Left cardiac atrium (tissue), 4 donors: ENCODE measurements around the gene DSTN. TPM values are rescaled to one million over a fixed set of nuclear protein-coding genes. Genes with fewer than 3 reads are reported as not detected.

Experiments used
- ATAC-seq, 2 donors: fragments of 200-7000 bp; cut with Tn5 transposase; one replicate each; pipeline ENCODE4 v1.9.1; 2020; ENCODE audit warnings: mild to moderate bottlenecking in 2 of 2, moderate library complexity in 2 of 2
- DNase-seq: peaks from one replicate; pipeline ENCODE4 v3.0.0-alpha.2; 2020
- intact Hi-C, 2 donors: fragments of 100-400 bp; cut with DNase I; formaldehyde crosslinking; loops; one replicate each; pipeline versions ENCODE4 v1.14.1 to v1.15.1; 2022 to 2023
- long read RNA-seq: library from polyadenylated mRNA; unstranded; transcript quantifications from one replicate; pipeline ENCODE4 v2.0.0, GENCODE V29; 2021
- total RNA-seq, 2 donors: library from RNA; stranded (reverse); fragmentation: NEBNext Ultra II Directional; extraction: Animal tissue kit (Norgen Biotek cat#: 25700); gene quantifications; one replicate each; pipeline ENCODE4 v1.2.1, GENCODE V29; 2021
- donor health status: DM: no; HTN: yes; CAD: no.
- donor health status: DM: no; HTN: yes; CAD: no; lungs with severe emphysema.
- donor health status: DM: yes; HTN: yes; CAD: no.
- donor health status: Dilated cardiomyopathy.

The DSTN gene
- 100 to 1,000 TPM; 547 to 572 TPM for total RNA-seq
- long read RNA-seq, transcript DSTN-203 (5 exons, 1,853 nt): minor isoform, 6 of 818 reads
- long read RNA-seq, transcript DSTN-201 (4 exons, 3,617 nt): major isoform, 792 of 818 reads
- long read RNA-seq, partial matches to known transcripts: 7 of 818 reads
- long read RNA-seq, other reads (novel, unspliced or antisense): 13 of 818 reads

DNA sequence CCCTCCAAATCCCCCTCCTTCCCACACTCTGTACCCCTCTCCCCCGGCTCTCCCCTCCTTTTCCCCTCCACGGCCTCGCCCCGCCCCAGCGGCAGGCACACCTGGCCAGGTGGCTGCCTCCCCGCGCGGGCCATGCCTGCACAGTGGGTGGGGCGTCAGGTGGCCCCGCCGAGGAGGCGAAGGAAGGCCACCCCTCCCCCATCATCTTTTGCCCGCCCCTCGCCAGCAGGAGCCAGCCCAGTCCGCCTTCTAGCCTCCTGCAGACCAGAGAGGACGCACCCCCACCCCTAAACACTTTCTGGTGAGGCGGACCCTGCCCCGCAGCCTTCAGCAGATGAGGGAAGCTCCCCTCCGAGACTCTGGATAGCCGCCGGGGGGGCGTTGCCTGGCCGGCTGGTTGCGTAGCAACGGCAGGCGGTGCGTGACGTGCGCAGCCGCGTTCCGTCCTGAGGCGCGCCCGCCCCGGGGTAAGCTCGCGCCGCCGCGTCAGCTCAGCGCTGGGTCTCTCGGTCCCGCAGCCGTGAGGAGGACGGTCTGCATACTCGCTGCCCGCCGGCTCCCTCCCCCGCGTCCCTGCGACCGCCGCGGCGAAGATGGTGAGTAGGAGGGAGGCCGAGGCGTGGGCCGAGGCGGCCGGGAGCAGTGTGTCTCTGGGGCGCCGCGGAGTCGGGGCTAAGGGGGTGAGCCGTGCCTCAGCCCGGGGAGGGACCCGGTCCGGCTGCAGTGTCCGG lies at the start of gene DSTN:
DSTN (plus strand) TSS at position 460 of the 731 bp plus-strand sequence; CDS start at position 594, 134 bp downstream.
- ATAC-seq: peak; percentile 92 to 94
- intact Hi-C loops: no loop called here

DNA sequence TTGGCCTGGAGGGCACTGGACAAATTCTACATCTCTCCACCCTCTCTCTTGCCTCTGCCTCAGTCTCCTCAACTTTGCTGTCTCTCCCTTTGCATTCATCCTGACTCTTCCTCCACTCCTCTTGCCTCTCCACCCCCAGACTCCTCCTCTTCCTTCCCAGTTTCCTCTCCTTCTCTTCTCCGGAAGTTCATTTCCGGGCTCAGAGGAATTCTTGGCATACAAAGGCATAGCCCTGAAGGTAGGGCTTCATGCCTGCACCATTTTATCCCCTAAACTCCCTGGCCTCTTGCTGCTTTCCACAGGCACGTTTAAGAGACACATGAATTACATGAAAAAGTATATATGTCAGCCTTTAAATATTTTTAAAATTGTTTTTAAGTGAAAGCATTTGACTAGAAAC lies 49.3 kb upstream of the DSTN start:
- no peak for DNase-seq
- ATAC-seq: no peak
- intact Hi-C loops: no loop called here

More for the DNA sequence above, at the start of gene DSTN:
- DNase-seq: peak; percentile 95

DNA sequence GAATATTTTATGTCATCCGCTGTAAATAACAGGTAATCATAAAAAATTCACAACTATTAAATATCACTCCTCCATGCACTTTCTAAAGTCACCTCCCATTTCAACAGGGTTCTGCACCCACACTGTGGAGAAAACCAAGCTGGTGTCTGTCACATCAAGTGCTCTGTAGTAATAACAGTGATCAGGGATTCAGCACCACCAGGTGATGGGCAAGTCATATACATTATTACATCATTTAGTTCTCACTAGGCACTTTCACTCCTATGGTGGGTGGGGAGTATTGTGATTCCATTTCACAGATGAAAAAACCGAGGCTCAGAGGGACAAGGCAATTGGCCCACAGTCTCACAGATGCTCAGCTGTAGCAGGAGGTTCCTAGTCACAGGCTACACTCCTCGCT lies 47.3 kb upstream of the DSTN start:
- ATAC-seq: no peak
- intact Hi-C loops: no loop called here

DNA sequence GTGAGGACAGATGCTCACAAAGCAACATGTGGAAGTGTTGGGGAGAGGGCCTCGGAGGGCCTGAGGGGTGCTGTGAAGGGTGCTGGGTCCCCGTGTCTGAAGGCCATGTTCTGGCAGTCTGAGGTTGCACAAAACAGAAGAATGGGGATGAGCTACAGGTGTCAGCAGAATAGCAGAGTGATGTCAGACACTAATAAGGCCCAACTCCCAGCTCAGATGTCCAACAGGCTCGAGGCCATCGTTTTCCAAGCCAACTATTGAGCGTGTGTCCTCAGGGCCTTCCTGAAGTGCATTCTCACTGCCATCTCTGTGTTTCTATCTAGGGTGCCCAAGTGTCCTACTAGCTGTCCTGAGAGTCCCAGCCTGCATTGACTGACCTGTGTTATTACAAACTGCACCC lies 46.5 kb upstream of the DSTN start:
- ATAC-seq (no peak), DNase-seq (no peak)
- intact Hi-C loops: no loop called here

More for the DNA sequence above, 47.3 kb upstream of the DSTN start:
- DNase-seq: no peak

DNA sequence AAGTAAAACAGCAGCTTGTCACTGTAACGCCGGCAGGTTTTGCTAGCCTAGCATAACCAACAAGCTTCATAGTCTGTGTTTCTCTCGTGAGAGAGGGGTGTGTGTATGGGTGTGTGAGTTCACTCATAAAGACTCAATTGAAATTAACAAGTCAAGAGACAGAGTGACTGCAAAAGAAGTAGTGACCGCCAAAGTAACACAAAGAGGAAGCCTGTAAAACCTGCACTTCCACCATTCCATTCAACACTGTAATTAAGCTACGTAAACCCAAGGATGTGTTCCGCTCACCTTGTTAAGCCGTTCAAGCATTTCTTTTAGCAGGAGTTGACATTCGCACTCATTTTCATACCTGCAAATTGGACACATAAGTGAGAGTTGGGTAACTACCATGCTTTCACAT lies 45.3 kb upstream of the DSTN start:
- intact Hi-C loops: no loop called here

DNA sequence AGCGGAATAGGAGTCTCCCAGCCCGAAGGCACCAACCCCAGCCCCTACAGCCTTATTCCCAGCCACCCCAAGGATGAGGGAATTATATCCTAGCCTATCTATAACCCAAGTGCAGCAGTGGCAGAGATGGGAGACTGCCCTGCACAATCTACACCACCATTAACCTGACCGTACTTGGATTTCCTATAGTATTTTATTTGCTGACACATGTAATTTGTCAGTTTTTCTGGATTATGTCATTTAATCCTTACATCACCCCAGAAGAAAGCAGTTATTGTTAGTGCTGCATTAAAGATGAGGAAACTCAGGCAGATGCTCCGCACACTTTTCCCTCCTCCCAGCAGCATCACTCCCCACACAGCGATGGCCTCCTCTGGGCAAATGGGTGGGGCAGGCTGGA lies 44.7 kb upstream of the DSTN start:
- intact Hi-C loops: no loop called here
- no peak for DNase-seq
- no peak for ATAC-seq

More for the DNA sequence above, 45.3 kb upstream of the DSTN start:
- ATAC-seq (no peak), DNase-seq (no peak)

DNA sequence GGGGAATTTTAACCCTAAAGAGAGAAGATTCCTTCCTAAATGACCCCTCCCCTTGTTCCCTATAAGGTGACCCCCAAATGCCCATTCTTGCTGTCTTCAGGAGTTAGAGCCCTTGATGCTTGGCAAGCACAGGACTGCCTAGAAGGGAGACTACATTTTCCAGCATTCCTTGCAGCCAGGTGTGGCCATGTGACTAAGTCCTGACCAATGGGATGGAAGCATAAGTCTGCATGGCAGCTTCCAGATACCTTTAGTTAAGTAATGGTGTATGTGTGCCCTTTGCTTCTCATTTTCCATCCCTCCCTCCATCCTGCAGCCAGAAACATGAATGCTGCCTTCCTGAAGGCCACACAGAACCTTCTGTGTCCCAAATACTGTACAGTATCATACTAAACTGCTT lies 44.2 kb upstream of the DSTN start:
- ATAC-seq (peak in 1 of 2 donors; percentile 47), DNase-seq (no peak)
- intact Hi-C loops: no loop called here

DNA sequence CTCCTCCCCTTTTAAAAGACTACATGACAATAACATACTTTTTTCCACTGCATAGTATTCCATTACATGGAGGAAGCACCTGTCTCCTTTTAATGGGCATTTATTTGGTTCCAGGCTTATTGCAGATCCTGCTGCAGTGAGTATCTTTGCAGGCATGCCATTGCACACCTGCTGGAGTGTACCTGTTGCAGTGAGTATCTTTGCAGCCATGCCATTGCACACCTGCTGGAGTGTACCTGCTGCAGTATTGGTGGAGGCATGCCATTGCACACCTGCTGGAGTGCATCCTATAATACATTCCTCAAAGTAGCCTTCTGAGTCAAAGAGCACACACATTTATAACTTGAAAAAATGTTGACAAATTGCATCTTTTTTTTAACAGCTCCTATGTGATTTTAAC lies 40.3 kb upstream of the DSTN start:
- intact Hi-C loops: no loop called here
- ATAC-seq (no peak), DNase-seq (no peak)

DNA sequence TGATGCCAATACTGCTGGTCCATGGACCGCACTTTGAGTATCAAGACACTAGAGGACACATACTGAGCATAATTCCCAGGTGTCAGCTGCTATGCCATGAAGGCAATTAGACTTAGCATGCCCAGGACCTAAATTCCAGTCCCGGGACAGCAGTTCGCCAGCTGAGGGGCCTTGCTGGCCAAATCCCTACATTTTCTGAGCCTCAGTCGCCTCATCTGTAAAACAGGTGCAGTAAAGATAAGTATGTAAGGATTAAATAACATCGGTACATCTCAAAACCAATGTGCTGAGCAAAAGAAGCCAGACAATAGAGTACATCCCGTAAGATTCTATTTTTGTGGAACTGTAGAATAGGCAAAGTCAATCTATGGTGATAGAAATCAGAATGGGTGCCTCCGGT lies 39.7 kb upstream of the DSTN start:
- intact Hi-C loops: no loop called here
- ATAC-seq: no peak
- no peak for DNase-seq

DNA sequence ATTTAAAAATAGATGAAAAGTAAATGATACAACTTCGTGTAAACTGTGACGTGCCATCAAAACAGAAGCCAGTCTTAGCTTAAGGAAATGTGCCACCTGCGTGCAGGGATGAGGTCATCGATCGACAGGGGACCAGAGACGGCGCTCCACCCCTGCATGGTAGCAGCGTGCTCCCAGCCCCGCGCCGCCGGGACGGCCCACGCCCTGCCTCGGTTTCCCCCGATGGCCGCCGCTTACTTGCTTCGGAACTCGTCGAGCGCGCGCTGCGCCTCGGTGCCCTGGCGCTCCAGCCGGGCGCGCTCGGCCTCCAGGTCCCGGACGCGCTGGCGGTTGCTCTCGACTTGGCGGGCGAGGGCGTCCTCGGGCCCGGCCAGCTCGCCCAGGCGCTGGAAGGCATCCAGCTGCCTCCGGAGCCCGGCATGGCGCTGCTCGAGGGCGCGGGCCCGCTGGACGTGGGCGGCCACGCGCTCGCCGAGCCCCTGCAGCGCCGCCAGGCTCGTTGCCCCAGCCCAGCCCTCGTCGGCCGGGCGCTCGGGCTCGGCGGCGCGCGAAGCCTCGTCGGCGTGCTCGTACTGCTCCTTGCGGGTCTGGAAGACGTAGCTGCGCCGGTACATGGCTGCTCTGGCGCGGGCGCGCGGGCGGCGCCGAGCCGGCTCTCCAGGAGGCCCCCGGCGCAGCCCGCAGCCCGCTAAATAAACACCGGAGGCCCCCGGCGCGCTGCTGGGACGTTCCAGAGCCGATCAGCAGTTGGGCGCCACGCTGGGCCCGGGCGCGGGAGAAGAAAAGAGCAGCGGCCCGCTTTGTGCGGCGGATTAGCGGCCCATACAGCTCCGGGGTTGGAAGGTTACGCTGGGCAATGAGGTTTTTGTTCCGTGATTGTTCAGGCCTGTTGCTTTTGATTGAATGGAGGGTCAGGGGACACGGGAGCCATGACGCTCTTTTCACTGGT lies 38.9 kb upstream of the DSTN start, which contains the start of gene BFSP1:
BFSP1 (minus strand) TSS at position 664 of the 949 bp plus-strand sequence; CDS start at position 614, 50 bp downstream.
- DNase-seq (peak; percentile 56), ATAC-seq (peak; percentile 86 to 90)
- intact Hi-C loops: no loop called here

DNA sequence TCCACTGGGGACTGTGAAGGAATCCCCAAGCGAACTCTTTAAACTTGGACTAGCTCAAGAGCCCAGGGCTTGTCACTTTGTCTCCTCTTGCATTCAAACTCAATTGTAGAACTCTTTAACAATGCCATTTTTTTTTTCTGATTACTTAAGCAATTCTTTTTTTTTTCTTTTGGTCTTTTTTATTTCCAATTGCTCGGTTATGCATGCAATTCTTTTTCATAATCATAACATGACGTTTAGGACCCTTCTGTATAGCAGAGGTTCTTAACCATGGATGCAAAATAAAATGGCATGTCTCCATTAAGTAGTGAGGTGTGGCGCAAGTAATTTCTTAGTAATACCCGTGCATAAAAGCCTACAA lies 38.2 kb upstream of the DSTN start:
- intact Hi-C loops: no loop called here
- ATAC-seq: no peak

DNA sequence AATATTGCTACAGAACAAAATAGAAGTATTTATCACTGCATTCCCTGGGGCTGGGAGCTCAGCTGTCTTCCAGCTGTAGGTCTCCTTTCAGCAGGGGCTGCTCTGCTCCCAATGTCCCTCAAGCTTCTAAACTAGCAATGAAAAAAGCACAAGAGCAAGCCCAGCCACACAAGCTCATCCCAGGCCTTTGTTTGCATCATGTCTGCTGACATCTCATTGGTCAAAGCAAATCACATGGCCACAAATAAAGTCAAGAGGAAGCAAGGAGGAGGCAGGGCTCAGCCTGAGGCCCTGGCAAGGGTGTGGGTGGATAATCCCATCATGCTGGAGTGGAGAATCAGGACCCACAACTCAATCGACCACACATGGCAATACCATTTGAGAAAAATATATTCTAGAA lies 36.5 kb upstream of the DSTN start:
- ATAC-seq (no peak), DNase-seq (no peak)
- intact Hi-C loops: no loop called here

More for the DNA sequence above, 38.2 kb upstream of the DSTN start:
- DNase-seq: no peak

DNA sequence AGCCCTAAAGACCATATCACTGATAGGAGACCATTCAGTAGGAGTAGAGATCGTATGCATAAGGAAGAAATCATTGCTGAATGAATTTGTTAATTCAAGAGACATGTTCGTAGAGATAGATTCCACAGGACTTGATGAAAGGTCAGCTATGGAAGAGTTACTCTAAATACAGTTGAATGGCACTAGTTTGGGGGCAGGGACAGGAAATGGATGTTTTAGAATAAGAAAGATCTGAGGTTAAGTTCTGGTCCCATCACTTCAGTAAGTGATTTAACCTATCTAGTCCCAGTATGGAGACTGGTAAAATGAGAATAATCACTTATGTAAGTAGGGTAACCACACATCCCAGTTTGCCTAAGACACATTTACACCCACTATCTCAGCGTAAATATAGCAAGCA lies 35.8 kb upstream of the DSTN start:
- no peak for ATAC-seq
- intact Hi-C loops: no loop called here
- no peak for DNase-seq

DNA sequence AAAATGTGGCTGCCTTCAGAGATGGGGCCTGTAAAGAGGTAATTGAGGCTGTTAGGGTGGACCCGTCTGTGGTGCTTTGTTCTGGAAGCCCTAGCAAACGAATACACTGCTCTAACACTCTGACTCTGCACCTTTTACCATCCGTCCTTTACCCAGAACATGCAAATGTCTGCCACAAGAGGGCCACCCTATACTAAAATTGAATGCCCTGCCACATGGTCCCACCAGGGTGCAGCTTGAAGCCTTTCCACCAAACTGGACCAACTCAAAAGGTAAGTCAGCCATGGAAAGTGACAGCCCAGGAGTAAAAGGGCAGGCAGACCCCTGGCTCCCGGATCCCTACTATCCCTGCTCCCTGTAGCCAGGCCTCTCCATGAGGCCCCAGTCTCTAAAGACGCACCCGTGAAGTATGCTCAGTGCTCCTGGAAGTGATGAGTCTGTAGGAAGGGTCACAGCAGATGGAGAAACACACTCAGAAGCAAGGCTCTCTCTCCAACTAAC lies 32.9 kb upstream of the DSTN start:
- ATAC-seq: peak; percentile 96 to 97
- intact Hi-C loops: loop anchor here (2.0 to 5.0 kb wide), 3 partner anchors 75 to 362 kb away; no protein-coding TSS in a partner anchor
- DNase-seq: peak; percentile 72

DNA sequence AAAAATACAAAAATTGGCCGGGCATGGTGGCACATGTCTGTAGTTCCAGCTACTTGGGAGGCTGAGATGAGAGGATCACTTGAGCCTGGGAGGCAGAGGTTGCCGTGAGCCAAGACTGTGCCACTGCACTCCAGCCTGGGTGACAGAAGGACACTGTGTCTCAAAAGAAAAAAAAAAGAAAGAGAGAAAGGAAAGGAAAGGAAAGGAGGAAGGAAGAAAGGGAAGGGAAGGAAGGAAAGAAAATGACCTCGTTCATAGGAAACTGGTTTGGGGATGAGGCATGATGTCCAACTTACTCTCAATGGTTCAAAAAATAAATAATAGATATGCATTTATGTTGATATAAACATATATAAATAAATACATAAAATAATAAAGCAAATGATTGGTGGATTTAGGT lies 31.9 kb upstream of the DSTN start:
- ATAC-seq (no peak), DNase-seq (no peak)
- intact Hi-C loops: loop anchor here (2.0 to 5.0 kb wide), 3 partner anchors 74 to 361 kb away; no protein-coding TSS in a partner anchor

DNA sequence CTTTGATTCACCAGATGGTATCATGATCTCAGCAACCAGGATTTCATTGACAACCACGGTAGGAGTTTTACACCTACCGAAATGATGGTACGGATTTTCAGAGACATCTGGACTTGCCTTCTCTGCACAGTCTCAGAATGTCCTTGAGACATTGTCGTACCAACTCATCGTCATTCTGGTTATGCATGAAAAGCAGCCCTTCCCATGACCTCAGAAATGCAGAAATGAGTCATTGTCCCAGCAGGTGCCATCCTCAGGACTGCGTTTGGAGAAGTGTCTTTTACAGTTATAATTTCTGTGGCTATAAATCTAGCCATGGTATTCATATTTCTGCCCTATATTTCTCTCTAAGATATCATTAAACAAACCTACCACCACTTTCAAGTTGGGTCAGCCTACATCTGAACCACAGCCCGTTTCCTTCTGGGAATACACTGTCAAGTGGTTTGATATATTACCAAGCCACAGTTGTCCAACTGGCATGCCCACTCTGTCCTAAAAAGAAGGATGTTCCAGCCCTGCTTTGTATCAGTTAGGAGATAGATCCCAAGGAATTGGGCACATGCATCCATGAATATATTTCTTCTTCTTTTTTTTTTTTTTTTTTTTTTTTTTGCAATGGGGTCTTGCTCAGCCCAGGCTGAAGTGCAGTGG lies 31.2 kb upstream of the DSTN start:
- intact Hi-C loops: loop anchor here (5.0 kb wide), 2 partner anchors 74 to 79 kb away; no protein-coding TSS in a partner anchor

DNA sequence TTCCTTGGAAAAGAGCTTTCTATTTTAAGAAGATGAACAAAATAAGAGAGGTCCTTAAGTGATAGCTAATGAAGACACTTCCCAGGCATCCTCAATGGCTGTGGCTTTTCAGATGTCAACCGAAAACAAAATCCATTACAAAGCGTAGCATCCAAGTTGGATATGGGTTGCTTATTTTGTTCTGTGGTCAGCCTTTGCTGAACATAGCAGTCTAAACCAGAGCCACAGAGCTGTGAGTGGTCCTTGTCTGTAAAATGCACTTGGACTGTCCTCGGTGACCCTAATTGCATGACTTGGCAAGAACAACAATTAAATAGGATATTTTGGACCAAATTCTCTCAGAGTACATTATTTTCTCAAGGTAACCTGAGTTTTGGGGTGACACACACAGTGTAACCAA lies 28.3 kb upstream of the DSTN start:
- no peak for ATAC-seq
- intact Hi-C loops: no loop called here

More for the DNA sequence above, 31.2 kb upstream of the DSTN start:
- DNase-seq (no peak), ATAC-seq (no peak)

DNA sequence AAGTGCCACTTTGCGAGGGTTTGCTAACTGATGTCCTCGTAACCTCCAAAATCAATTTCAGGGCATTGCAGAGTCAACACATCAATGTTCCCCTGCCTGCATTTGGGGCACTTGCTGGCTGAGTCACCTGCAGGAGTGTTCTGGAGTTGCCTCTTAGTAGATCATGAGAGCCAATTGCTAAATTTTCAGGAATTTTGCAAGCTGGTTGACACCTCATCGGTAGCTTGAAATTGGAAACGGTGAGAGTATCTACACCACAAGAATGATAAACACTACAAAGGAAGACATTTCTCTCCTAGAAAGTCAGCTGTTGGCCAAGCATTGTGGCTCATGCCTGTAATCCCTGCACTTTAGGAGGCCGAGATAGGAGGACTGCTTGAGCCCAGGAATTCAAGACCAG lies 27.9 kb upstream of the DSTN start:
- ATAC-seq (no peak), DNase-seq (no peak)
- intact Hi-C loops: no loop called here

More for the DNA sequence above, 28.3 kb upstream of the DSTN start:
- no peak for DNase-seq

DNA sequence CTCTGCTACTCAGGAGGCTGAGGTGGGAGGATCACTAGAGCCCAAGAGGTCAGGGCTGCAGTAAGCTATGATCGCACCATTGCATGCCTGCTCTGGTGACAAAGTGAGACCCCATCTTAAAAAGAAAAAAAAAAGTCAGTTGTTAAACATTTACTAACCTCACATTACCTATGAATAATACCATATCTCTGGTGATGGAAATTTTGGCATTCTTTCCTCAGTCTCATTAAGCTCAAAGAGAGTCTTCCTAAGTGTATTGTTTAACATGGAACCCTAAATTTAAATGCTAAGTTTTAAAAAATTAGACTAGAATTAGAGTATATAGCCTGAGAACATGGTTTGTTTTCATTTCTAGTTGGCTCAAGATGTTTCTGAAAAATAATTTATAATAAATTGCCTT lies 27.4 kb upstream of the DSTN start:
- intact Hi-C loops: no loop called here
- ATAC-seq (no peak), DNase-seq (no peak)
